A673 (cell line): ENCODE results near the gene SLC6A20.

Experiments
- EZH2 ChIP-seq: fragments of 200-600 bp; sonication (generic); IDR thresholded peaks from 2 replicates; pipeline ENCODE4 v1.6.1; 2017; ENCODE audit warnings: borderline replicate concordance, low read depth, mild to moderate bottlenecking, mixed read lengths, antibody characterized with exemption, low read length; ENCODE audit not compliant: poor library complexity, severe bottlenecking
- TF ChIP-seq, protein P1 (sequence below): fragments of 300-800, 200-600 bp; sonication (generic); conservative IDR thresholded peaks from 2 replicates; pipeline ENCODE4 v1.5.1; 2017; ENCODE audit warnings: low read depth, mild to moderate bottlenecking, antibody characterized with exemption, low read length, moderate library complexity, mixed read lengths

- TF ChIP-seq, protein P1, sequence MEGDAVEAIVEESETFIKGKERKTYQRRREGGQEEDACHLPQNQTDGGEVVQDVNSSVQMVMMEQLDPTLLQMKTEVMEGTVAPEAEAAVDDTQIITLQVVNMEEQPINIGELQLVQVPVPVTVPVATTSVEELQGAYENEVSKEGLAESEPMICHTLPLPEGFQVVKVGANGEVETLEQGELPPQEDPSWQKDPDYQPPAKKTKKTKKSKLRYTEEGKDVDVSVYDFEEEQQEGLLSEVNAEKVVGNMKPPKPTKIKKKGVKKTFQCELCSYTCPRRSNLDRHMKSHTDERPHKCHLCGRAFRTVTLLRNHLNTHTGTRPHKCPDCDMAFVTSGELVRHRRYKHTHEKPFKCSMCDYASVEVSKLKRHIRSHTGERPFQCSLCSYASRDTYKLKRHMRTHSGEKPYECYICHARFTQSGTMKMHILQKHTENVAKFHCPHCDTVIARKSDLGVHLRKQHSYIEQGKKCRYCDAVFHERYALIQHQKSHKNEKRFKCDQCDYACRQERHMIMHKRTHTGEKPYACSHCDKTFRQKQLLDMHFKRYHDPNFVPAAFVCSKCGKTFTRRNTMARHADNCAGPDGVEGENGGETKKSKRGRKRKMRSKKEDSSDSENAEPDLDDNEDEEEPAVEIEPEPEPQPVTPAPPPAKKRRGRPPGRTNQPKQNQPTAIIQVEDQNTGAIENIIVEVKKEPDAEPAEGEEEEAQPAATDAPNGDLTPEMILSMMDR = no peak
- TF ChIP-seq EZH2 = no peak
Observed at GRCh38 chr3:45762647-45763302, 33.6 kb downstream of the SLC6A20 start.
